T-helper 17 cell (primary cell): ENCODE data around the gene STAT4. TPM values are rescaled to one million over a fixed set of nuclear protein-coding genes. Genes with fewer than 3 reads are reported as not detected.

ENCODE experiments used
- ATAC-seq: fragments of 150-1000 bp; cut with Tn5 transposase; 2 replicates; pipeline ENCODE4 v1.10.0; 2021; ENCODE audit warnings: mild to moderate bottlenecking, moderate library complexity
- DNase-seq, 3 donors: peaks; one replicate each; pipeline versions ENCODE4 v3.0.0 to v3.0.0-alpha.2; 2020 to 2021
- H3K9me3 ChIP-seq: one replicate; pipeline ENCODE4 v1.7.0; 2013; ENCODE audit warnings: low read length, mild to moderate bottlenecking; ENCODE audit not compliant: control insufficient read depth, poor library complexity, severe bottlenecking
- H3K27ac Mint-ChIP-seq: one replicate; pipeline ENCODE4 v1.8.0; 2022; ENCODE audit warnings: mild to moderate bottlenecking, moderate library complexity, mixed read lengths
- H3K27me3 Mint-ChIP-seq: one replicate; pipeline ENCODE4 v1.8.0; 2022; ENCODE audit warnings: mixed read lengths
- H3K36me3 Mint-ChIP-seq: one replicate; pipeline ENCODE4 v1.8.0; 2022; ENCODE audit warnings: low read depth, mixed read lengths
- H3K4me1 Mint-ChIP-seq: one replicate; pipeline ENCODE4 v1.8.0; 2022; ENCODE audit warnings: mild to moderate bottlenecking, mixed read lengths
- H3K4me3 Mint-ChIP-seq: one replicate; pipeline ENCODE4 v1.8.0; 2022; ENCODE audit warnings: mild to moderate bottlenecking, moderate library complexity, mixed read lengths
- total RNA-seq, 4 donors: library from RNA in 2 of 4; stranded (reverse) in 2 of 4; gene quantifications; one replicate each; pipeline ENCODE4 v1.2.3 and lab custom pipeline; 2022 to 2026

The STAT4 gene
- total RNA-seq, 2 donors from 2014 or later: 117 to 128 TPM

DNA sequence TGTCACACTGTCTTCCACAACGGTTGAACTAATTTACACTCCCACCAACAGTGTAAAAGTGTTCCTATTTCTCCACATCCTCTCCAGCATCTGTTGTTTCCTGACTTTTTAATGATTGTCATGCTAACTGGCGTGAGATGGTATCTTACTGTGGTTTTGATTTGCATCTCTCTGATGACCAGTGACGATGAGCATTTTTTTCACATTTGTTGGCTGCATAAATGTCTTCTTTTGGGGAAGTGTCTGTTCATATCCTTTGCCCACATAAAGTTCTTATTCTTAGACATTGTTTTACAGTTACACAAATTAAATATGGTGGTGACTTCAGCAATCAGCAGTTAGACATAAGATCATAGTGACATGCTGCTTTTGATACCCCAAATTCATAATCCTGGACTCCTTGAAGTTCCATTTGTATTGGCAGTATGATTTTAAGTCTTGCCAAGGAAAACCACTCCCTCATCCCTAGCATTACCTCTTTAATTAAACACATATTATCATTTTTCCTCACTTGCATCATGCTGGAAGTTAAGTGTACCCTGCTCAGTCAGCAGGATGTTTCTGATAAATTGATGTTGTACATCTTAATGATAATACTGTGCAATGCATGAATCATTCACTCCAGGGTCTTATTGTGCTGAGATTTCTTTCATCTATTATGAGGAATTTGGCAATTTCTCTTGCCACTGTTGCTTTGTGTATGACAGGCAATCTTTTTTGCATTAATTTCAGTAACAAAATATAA is 69.2 kb downstream of the STAT4 start:
- no peaks in the 10 kb centered on the region for H3K9me3 ChIP-seq
- Mint-ChIP-seq H3K4me1 (peaks cover 15% of the 10 kb centered on the region), H3K27ac (peak overlapping the region; percentile 34), H3K4me3 (no peak overlapping the region), H3K27me3 (no peaks in the 10 kb centered on the region), H3K36me3 (peaks cover 3% of the 10 kb centered on the region)
- no peak for ATAC-seq
- no peak for DNase-seq

- H3K36me3 Mint-ChIP-seq: peaks cover 3% of the 10 kb centered on the region
- peaks cover 16% of the 10 kb centered on the region for H3K4me1 Mint-ChIP-seq
- H3K27ac Mint-ChIP-seq: peak overlapping the region; percentile 90
- peak overlapping the region; percentile 74 for H3K4me3 Mint-ChIP-seq
- peak; percentile 37 for ATAC-seq
- H3K9me3 ChIP-seq: no peaks in the 10 kb centered on the region
- H3K27me3 Mint-ChIP-seq: no peaks in the 10 kb centered on the region
- DNase-seq: no peak
Measured at GRCh38 chr2:191078165-191078867, 72.5 kb downstream of the STAT4 start.

GRCh38 chr2:191070276-191070675 is 80.5 kb downstream of the STAT4 start:
- Mint-ChIP-seq H3K27ac (peak overlapping the region; percentile 92), H3K4me1 (peaks cover 40% of the 10 kb centered on the region), H3K4me3 (peak overlapping the region; percentile 70), H3K27me3 (no peaks in the 10 kb centered on the region), H3K36me3 (peaks cover 4% of the 10 kb centered on the region)
- H3K9me3 ChIP-seq: no peaks in the 10 kb centered on the region
- no peak for DNase-seq
- ATAC-seq: peak; percentile 12

DNA sequence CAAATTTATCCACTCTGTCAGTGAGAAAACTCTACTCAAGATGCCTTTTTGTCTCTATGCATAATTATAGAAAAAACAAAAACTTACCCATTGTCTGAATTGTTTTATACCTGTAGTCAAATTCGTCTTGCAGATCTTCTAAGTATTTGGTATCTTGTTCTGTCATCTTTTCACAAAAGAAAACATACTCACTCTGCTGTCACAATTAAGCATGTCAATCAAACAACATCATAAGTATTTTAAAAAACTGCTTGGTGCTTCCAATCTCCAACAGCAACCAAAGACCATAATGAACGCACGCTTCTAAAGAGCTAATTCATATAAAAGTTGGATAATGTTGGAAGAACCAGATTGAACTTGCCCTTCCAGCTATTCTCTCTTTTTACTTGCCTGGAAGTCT is 81.2 kb downstream of the STAT4 start:
- no peaks in the 10 kb centered on the region for H3K27me3 Mint-ChIP-seq
- no peak for ATAC-seq
- H3K4me1 Mint-ChIP-seq: peaks cover 41% of the 10 kb centered on the region
- no peaks in the 10 kb centered on the region for H3K9me3 ChIP-seq
- no peak for DNase-seq
- peak overlapping the region; percentile 39 for H3K4me3 Mint-ChIP-seq
- H3K36me3 Mint-ChIP-seq: peaks cover 4% of the 10 kb centered on the region
- peak overlapping the region; percentile 92 for H3K27ac Mint-ChIP-seq

- DNase-seq: no peak
- H3K4me1 Mint-ChIP-seq: peaks cover 59% of the 10 kb centered on the region
- H3K9me3 ChIP-seq: no peaks in the 10 kb centered on the region
- peak overlapping the region; percentile 83 for H3K4me3 Mint-ChIP-seq
- no peaks in the 10 kb centered on the region for H3K27me3 Mint-ChIP-seq
- peak overlapping the region; percentile 93 for H3K27ac Mint-ChIP-seq
- peaks cover 4% of the 10 kb centered on the region for H3K36me3 Mint-ChIP-seq
- ATAC-seq: peak; percentile 8
Measured at GRCh38 chr2:191066919-191067233, 83.9 kb downstream of the STAT4 start.

DNA sequence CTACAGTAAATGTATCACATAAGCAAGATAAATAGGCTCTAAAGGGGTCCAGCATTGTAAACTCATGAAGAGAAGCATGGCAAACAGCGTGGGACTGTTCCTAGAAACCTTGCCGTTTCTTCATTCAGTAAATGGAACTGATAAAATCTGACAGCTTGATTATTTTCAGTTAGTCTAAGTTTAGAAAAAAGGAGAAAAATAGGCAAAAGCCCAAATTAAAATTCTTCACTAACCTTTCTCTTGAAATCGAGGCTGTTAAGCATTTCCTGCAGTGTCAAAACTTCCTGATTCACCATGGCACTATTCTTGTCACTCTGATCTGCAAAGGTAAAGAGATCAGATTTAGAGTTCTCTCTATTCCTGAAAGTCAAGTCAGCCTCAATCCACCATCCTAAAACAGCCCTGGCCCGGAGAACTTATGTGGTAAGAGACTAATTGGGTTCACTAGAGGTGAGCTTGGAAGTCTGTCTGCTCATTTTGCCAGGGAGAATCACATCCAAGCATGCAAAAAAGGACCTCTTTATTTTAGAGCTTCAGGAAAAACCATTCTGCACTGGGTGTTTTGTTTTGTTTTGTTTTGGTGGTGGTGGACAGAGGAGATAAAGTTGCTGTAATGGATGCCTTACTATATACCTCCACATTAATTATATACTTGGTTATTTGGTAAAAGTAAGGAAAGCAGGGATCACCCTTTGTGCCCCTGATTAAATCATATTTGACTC is 84.4 kb downstream of the STAT4 start:
- H3K4me1 Mint-ChIP-seq: peaks cover 60% of the 10 kb centered on the region
- peak; percentile 51 for ATAC-seq
- H3K4me3 Mint-ChIP-seq: peak overlapping the region; percentile 83
- peak overlapping the region; percentile 93 for H3K27ac Mint-ChIP-seq
- peaks cover 2% of the 10 kb centered on the region for H3K36me3 Mint-ChIP-seq
- H3K9me3 ChIP-seq: no peaks in the 10 kb centered on the region
- no peak for DNase-seq
- H3K27me3 Mint-ChIP-seq: no peaks in the 10 kb centered on the region

- Mint-ChIP-seq H3K27me3 (no peaks in the 10 kb centered on the region), H3K27ac (peak overlapping the region; percentile 93), H3K4me1 (peaks cover 57% of the 10 kb centered on the region), H3K4me3 (peak overlapping the region; percentile 83), H3K36me3 (peaks cover 4% of the 10 kb centered on the region)
- DNase-seq (no peak), ATAC-seq (no peak)
- H3K9me3 ChIP-seq: no peaks in the 10 kb centered on the region
Measured at GRCh38 chr2:191065785-191066184, 85.0 kb downstream of the STAT4 start.

- H3K9me3 ChIP-seq: no peaks in the 10 kb centered on the region
- Mint-ChIP-seq H3K36me3 (peaks cover 7% of the 10 kb centered on the region), H3K27me3 (no peaks in the 10 kb centered on the region), H3K27ac (peak overlapping the region; percentile 97), H3K4me3 (peak overlapping the region; percentile 91), H3K4me1 (peaks cover 50% of the 10 kb centered on the region)
- ATAC-seq: peak; percentile 43
- no peak for DNase-seq
Measured at GRCh38 chr2:191064590-191064989, 86.2 kb downstream of the STAT4 start.

DNA sequence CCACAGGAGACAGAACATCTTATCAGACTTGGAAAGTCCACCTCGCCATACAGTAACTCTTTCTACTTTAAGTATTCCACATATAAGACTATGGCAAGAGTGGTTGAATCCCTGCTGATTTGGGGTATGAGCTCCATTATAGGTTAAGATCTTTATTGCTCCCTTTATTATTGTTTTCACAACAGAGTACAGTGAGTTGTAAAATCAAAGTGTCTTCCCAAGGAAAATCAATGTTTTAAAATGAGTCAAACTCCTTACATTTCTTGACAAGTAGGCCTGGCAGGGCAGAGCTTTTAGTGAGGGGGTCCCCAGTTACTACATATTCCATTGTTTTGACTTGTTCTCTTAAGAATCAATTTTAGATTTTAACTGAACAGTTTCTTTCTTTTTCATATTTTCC is 87.2 kb downstream of the STAT4 start:
- Mint-ChIP-seq H3K27me3 (no peaks in the 10 kb centered on the region), H3K27ac (peak overlapping the region; percentile 97), H3K4me1 (peaks cover 50% of the 10 kb centered on the region), H3K36me3 (peaks cover 11% of the 10 kb centered on the region), H3K4me3 (no peak overlapping the region)
- DNase-seq (no peak), ATAC-seq (no peak)
- H3K9me3 ChIP-seq: no peaks in the 10 kb centered on the region

DNA sequence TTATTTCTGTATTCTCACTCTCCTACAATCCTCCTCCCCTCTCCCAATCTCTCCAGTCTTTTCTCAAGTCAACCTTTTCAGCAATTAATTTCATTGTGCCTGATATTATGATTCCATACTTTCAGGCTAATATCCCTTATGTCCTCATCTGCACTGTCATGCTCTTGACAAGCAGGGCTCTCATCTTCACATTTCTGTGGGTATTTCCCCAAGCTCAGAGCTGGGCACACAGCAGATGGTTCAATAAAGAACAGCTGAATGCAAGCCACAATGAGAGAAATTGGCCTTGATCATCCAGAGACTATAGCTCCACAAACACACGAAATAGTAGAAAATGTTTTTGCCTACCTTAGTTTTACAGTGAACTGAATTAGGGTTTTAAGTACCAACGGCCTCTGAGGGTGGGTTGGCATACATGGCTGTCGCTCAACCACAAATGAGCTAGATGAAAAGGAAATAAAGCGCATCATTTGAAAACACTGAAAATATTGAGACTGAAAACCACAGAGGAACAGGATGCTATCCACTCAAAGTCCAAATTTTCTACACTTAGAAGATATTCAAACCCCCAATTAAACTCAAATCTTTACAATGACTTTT is 89.3 kb downstream of the STAT4 start:
- H3K4me1 Mint-ChIP-seq: peaks cover 44% of the 10 kb centered on the region
- H3K36me3 Mint-ChIP-seq: peaks cover 14% of the 10 kb centered on the region
- peak overlapping the region; percentile 53 for H3K4me3 Mint-ChIP-seq
- DNase-seq (no peak), ATAC-seq (peak; percentile 81)
- H3K9me3 ChIP-seq: no peaks in the 10 kb centered on the region
- peak overlapping the region; percentile 89 for H3K27ac Mint-ChIP-seq
- H3K27me3 Mint-ChIP-seq: no peaks in the 10 kb centered on the region

DNA sequence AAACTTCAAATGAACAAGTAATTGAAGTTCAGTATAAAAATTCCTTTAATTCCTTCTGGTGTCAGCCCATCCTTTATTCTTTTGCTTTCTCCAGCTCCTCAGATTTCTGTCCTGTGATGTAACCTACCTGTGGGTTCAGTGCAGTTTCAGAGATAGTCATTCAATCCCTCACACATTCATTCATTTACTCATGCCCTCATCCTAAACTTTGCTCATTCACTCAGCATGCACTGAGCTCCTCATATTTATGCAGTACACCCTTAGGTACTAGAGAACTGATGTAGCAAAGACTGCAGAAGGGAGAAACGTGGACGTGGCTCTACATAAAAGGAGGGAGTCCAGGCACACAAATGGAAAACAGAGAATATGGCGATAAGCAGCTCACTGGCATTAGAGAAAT is 91.5 kb downstream of the STAT4 start:
- DNase-seq (no peak), ATAC-seq (no peak)
- peaks cover 44% of the 10 kb centered on the region for H3K4me1 Mint-ChIP-seq
- peaks cover 14% of the 10 kb centered on the region for H3K36me3 Mint-ChIP-seq
- H3K4me3 Mint-ChIP-seq: no peak overlapping the region
- no peaks in the 10 kb centered on the region for H3K9me3 ChIP-seq
- H3K27me3 Mint-ChIP-seq: no peaks in the 10 kb centered on the region
- H3K27ac Mint-ChIP-seq: peak overlapping the region; percentile 85

GRCh38 chr2:191056228-191056627 is 94.6 kb downstream of the STAT4 start:
- H3K27ac Mint-ChIP-seq: peak overlapping the region; percentile 93
- no peaks in the 10 kb centered on the region for H3K27me3 Mint-ChIP-seq
- DNase-seq (no peak), ATAC-seq (peak; percentile 71)
- H3K36me3 Mint-ChIP-seq: peaks cover 11% of the 10 kb centered on the region
- H3K9me3 ChIP-seq: no peaks in the 10 kb centered on the region
- peak overlapping the region; percentile 63 for H3K4me3 Mint-ChIP-seq
- peaks cover 27% of the 10 kb centered on the region for H3K4me1 Mint-ChIP-seq

GRCh38 chr2:191053256-191053655 is 97.5 kb downstream of the STAT4 start:
- no peak for ATAC-seq
- no peak overlapping the region for H3K4me3 Mint-ChIP-seq
- H3K36me3 Mint-ChIP-seq: peaks cover 3% of the 10 kb centered on the region
- DNase-seq: no peak
- H3K27me3 Mint-ChIP-seq: no peaks in the 10 kb centered on the region
- no peak overlapping the region for H3K27ac Mint-ChIP-seq
- peaks cover 22% of the 10 kb centered on the region for H3K4me1 Mint-ChIP-seq
- H3K9me3 ChIP-seq: no peaks in the 10 kb centered on the region
